CD4-positive, alpha-beta T cell treated with Interleukin-2 at 100 ng/mL for 4 hours (primary cell): ENCODE data around the gene IFI27L2.

Experiments
- DNase-seq: peaks from one replicate; pipeline ENCODE4 v3.0.0-alpha.2; 2020; ENCODE audit warnings: low spot score

The IFI27L2 gene

GRCh38 chr14:94123296-94123695 lies 6.1 kb downstream of the IFI27L2 start:
- no peak for DNase-seq

DNA sequence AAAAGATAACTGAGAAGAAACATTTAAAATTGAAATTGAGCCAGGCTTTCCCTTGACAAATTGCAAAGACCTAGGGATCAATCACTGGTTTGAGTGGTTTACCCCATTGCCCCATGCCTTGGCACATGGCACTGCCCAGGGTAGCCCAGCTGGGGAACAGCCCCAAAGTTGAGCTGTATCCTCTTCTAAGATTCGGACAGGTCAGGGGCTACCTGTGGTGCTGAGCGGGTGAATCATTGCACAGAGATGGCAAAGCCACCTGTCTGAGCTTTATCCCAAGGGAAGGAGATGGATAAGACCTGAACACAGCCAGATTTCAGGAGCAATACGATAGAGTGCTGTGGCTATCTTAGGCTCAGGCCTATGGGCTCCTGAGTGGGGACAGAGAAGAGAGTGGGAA lies 7.0 kb downstream of the IFI27L2 start:
- no peak for DNase-seq

DNA sequence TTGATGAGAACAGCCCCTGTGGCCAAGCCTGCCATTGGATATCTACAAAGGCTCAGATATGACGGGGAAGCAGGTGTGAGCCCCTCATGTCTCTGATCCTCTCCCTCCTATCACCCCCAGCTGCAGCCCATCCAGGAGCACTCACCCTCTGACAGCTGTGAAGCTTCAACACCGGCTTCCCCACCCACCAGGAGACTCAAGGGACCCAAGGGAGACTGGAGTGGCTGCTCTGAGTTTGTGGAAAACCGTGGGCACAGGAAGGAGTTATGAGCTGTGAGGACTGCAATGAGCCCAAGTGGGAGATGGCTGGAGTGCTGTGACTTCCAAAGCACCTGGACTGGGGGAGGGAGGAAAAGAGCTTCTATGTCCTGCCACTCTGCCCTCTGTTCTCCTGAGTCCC lies 7.9 kb downstream of the IFI27L2 start:
- no peak for DNase-seq

- DNase-seq: no peak
These were observed 8.6 kb downstream of the IFI27L2 start for GRCh38 chr14:94120667-94121340.

DNA sequence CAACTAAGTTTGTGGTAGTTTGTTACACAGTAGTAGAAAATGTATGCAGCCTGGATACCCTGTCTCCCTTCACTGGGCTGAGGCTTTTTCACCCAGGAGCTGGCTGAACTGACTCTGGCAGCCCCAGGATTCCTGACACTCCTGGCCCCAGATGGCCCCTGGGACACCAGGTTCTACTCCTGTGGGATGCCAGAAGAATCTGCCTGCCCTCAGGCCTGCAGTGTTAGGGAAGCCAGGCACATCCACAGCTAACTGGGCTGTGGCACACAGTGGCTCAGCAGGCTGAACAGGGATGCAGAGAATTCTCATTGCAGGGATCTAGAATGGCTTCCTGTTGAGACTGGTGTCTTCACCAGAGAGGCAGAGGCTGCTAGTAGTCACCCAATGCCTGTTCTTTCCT lies 10.3 kb downstream of the IFI27L2 start:
- no peak for DNase-seq

DNA sequence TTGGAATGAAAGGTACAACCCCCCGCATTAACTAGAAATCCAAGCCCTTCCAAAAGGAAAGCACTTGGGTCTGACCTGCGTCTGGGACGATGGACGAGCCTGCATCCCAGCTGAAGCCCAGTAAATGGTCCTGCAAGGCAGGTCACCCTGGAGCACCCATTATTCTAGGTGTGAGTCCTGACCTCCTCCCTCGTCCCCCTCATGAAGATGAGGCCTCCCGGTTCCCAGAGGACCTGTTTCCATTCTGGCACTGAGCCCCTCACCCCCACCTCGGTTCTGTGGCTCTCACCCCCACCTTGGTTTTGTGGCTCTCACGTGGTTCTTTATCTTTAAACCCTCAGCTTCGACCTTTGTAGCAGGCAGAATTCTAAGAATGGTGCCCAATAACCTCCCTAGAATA lies 11.5 kb downstream of the IFI27L2 start:
- DNase-seq: no peak

DNA sequence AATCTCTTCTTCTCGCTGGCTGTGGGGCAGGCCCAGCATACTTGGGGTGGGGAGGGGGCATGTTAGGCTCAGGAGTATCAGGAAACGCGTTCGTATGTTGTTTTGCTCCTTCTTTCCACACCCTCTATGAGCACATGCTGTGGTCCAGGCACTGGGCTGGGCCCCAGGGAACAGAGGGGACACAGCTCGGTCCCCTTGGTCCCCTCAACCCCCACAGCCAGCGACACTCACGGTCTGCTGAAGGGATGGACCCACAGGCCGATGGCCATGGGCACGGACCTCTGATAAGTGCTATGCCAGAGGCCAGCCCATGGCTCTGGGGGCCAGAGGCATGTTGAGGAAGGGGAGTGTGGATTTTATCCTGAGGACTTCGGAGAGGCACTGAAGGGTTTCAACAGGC lies 12.7 kb downstream of the IFI27L2 start:
- no peak for DNase-seq

- no peak for DNase-seq
These were observed 13.8 kb downstream of the IFI27L2 start for GRCh38 chr14:94115631-94116030.

- no peak for DNase-seq
These were observed 14.3 kb downstream of the IFI27L2 start for GRCh38 chr14:94115058-94115591.

- no peak for DNase-seq
These were observed 14.8 kb downstream of the IFI27L2 start for GRCh38 chr14:94114589-94115057.

DNA sequence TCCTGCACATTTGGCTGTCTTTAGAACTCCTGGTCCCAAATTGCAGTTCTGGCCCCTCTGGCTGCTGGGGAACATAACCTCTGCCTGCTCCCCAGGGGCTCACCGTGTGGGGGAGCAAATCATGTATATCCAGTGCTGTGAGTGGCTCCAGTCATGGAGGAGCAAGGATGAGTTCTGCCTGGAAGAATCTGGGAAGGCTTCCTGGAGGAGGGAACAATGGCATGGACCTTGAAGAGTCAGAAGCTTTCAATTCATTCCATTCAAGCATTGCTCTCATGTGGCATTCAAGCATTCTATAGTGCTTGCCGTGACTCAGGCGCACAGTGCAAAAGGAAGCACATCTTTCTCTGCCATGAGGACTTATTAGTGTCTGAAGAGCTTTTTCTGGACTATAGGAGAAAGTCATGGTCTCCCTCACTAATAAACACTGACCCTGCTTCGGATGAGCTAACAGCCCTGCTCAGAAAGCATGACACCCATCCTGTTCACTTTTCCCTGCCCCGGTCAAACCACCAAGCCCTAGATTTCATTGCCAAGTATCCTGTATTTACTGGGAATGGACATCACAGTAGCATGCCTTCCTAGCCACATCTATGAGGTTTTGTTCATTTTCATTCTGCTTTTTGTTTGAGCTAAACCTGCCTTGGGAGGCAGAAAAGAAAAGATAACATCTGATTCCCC lies 15.4 kb downstream of the IFI27L2 start:
- no peak for DNase-seq

GRCh38 chr14:94113490-94113889 lies 15.9 kb downstream of the IFI27L2 start:
- no peak for DNase-seq

DNA sequence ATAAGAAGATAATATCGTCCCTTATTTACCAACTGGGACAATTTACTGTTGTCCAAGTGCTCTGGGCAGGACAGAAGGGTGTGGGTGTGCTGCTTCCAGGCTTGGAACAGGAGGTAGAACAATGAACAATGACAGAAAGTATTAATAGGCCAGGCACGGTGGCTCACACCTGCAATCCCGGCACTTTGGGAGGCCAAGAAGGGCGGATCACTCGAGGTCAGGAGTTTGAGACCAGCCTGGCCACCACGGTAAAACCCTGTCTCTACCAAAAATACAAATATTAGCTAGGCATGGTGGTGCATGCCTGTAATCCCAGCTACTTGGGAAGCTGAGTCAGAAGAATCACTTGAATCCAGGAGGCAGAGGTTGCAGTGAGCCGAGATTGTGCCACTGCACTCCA lies 16.3 kb downstream of the IFI27L2 start:
- DNase-seq: no peak

DNA sequence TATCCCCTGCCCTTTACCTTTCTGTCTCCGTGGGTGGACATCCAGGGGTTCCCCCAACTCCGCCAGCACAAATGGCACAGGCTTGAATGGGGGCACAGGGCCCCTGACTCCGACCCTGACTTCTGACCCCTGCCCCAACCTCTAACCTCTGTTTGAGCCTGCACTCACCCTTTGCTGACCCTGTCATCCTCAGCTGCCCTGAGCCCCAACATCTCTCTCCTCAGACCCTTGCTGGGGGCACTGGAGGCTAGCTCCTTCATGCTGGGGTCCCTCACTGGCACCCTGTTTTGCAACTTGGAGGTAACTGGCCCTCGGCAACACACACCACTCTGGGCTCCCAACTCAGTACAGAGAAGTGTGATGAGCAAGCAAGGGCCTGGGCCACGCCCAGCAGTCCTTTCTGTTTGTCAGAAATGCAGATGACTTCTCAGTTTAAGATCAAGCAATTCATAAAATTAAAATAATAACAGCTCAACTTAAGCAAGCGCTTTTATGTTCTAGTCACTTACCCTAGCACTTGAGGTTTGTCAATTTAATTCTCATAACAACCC lies 16.8 kb downstream of the IFI27L2 start:
- DNase-seq: no peak

- DNase-seq: no peak
These were observed 17.9 kb downstream of the IFI27L2 start for GRCh38 chr14:94111276-94112095.

DNA sequence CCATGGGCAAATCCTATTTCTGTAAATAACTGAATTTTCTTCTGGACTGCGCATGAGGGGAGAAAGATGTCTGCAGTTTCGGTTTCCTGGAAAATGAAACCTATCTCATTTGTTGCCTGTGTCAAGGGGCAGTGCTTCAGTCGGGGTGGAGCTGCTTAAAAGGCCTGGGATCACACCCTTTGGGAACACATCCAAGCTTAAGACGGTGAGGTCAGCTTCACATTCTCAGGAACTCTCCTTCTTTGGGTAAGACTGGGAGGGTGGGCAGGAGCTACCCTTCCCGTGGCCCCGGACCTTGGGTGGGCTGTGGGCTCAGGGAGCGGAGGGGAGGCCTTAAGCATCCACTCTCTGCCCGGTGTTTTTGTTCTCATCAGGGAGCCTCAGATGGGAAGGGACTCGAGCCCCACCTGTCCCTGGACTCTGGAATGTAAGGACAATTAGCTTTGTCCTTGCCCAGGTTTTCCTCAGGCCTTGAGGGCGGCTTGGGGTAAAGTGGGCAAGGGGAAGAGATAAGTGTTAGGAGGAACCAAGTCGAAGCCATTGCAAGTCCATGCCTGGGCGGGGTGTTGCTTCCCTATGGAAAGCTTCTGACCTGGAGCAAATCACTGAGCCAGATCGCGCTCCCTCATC lies 18.7 kb downstream of the IFI27L2 start, which contains the start of gene IFI27:
IFI27 (plus strand) TSS at position 185 of the 630 bp plus-strand sequence.
- DNase-seq: no peak

- DNase-seq: no peak
These were observed 19.5 kb downstream of the IFI27L2 start for GRCh38 chr14:94109915-94110250.

DNA sequence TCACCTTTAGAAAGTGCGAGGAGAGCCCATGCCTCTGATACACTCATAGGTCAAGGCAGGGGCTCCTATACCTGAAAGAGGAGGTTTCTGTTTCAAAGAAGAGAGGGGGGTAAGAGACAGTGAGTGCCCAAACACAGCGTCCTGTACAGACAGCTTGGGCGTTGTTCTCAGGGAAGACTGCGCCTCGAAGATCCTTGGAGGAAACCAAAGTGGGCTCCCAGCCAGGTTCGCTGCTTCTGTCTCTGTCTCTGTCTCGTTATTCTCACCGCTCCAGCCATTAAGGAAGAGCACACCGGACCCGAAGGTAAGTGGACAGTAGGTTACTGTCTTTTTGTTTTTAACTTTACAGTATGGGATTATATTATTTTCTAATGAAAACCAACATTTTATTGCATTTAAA lies 24.7 kb downstream of the IFI27L2 start:
- no peak for DNase-seq

DNA sequence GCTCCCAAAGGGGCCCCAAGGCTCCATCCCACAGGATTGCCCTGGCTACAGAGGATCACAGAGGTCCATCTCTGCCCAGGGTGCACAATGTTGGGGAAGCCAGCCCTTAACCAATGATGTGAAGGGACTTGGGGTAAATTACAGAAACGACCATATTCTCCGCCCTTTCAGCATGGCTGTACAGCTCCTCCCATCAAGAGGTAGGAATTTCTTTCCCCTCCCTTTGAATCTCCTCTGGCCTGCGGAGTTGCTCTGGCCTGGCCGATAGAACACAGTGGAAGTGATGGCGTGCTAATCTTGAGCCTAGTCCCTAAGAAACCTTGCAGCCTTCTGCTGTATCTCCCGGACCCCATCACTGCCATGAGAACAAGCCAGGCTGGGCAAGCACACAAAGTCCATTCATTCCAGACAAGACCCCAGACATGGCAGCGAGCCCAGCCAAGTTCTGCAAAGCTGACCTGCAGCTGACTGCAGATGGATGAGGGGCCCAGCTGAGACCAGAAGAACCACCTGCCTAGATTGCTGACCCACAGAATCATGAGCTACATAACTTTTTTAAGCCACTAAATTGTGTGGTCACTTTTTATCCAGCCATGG lies 25.8 kb downstream of the IFI27L2 start:
- no peak for DNase-seq

DNA sequence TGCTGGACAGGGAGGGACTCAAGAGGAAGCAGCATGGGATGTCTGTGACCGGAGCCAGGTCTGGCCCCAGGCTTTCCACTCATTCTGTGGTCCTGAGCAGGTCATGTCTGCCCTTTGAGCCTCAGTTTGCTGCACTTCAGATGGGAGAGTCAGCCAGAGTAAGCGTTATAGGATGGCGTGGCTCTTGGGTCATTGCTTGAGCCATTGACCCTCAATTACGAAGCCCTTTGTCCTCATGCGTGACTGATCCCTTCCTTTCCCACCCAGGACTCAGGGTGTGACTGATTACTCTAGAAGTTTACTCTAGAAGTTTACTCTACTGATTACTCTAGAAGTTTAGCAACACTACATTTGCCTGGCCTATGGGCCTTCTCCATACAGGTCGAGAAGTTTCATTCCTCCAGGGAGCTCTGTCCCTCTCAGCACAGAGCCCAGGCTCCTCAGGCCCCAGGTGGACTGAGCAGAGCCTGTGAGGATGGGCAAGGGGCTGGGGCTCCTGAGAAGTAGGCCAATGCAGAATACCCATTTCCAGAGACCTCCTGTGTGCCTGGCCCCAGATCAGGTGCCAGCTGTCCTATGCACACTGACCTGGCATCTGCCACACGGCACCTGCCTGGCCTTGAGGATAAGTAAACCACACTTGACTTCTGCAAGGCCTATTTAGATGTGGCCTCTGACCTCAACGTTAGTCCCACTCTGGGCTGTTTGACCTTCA lies 26.5 kb downstream of the IFI27L2 start:
- DNase-seq: no peak

DNA sequence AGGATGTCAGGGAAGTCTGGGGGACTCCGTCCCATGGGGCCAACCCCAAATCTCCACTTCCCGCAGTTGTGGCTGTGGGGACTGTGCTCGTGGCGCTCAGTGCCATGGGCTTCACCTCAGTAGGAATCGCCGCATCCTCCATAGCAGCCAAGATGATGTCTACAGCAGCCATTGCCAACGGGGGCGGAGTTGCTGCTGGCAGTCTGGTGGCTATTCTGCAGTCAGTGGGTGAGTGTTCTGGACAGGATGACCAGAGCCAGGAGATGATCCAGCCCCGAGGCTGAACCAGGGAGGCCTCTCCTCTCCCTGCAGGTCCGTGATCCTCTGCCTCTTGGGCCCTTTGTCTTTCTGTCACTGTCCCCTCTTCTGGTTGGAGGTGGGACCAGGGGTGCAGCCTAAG lies 27.7 kb downstream of the IFI27L2 start:
- DNase-seq: no peak
